B cell (primary cell): Measurements from ENCODE around the gene TLNRD1. TPM values are rescaled to one million over a fixed set of nuclear protein-coding genes. Genes with fewer than 3 reads are reported as not detected.

Experiments used
- ATAC-seq: fragments of 200-7000 bp; cut with Tn5 transposase; one replicate; pipeline ENCODE4 v1.10.0; 2021; ENCODE audit warnings: low read depth, mild to moderate bottlenecking, moderate number of reproducible peaks, moderate library complexity
- CTCF ChIA-PET: fragments of 350-600 bp; sonication (Branson Sonifier 250); formaldehyde crosslinking; loops from one replicate; lab custom pipeline; 2021; ENCODE audit warnings: antibody characterized with exemption, inconsistent platforms; lab: Charles Lee
- POLR2A ChIA-PET: fragments of 350-600 bp; sonication (Branson Sonifier 250); formaldehyde crosslinking; loops from one replicate; lab custom pipeline; 2021; ENCODE audit warnings: antibody characterized with exemption; lab: Charles Lee
- DNase-seq: peaks from one replicate; pipeline ENCODE4 v3.0.0; 2013
- H2AFZ ChIP-seq: 2 replicates; pipeline ENCODE4 v1.6.1; 2012; ENCODE audit warnings: mild to moderate bottlenecking, low read depth, low read length; ENCODE audit not compliant: insufficient read depth, poor library complexity, severe bottlenecking
- H3K27ac ChIP-seq, 2 donors: 1 replicate in 1 of 2; 2 replicates in 1 of 2; pipeline ENCODE4 v1.5.1; 2012 to 2013; ENCODE audit warnings: low read length in 2 of 2, mild to moderate bottlenecking in 2 of 2, moderate library complexity in 1 of 2
- H3K27me3 ChIP-seq, 4 experiments: fragments of 200-600 bp in 1 of 4; sonication (generic) in 1 of 4; replicated peaks in 1 of 4; 1 replicate in 2 of 4; 2 replicates in 2 of 4; pipeline versions ENCODE4 v1.6.1 to v1.7.0; 2013 to 2016; ENCODE audit warnings: low read length in 3 of 4, mild to moderate bottlenecking in 2 of 4, mixed read lengths in 1 of 4, moderate library complexity in 1 of 4; ENCODE audit not compliant: insufficient read depth in 4 of 4, control insufficient read depth in 3 of 4; ENCODE audit errors: control extremely low read depth in 1 of 4
- H3K36me3 ChIP-seq, 2 experiments: replicated peaks in 1 of 2; 1 replicate in 1 of 2; 2 replicates in 1 of 2; pipeline versions ENCODE4 v1.6.1 to v1.7.1; 2013; ENCODE audit warnings: low read length in 1 of 2; ENCODE audit not compliant: insufficient read depth in 2 of 2, control insufficient read depth in 1 of 2; ENCODE audit errors: control extremely low read depth in 1 of 2, extremely low read depth in 1 of 2
- H3K4me1 ChIP-seq, 2 donors: fragments of 200-600 bp in 1 of 2; sonication (generic) in 1 of 2; 1 replicate in 1 of 2; 2 replicates in 1 of 2; pipeline versions ENCODE4 v1.5.1 to v1.6.1; 2013 to 2017; ENCODE audit warnings: low read length in 2 of 2; ENCODE audit not compliant: control insufficient read depth in 2 of 2, insufficient read depth in 2 of 2
- H3K4me2 ChIP-seq: replicated peaks from 2 replicates; pipeline ENCODE3; 2012; ENCODE audit warnings: mild to moderate bottlenecking, low read depth, low read length; ENCODE audit not compliant: poor library complexity, severe bottlenecking
- H3K4me3 ChIP-seq, 5 experiments: fragments of 200-600 bp in 1 of 5; sonication (generic) in 1 of 5; 1 replicate in 3 of 5; 2 replicates in 2 of 5; pipeline versions ENCODE4 v1.5.1 to v1.7.0; 2011 to 2016; ENCODE audit warnings: low read length in 4 of 5, mild to moderate bottlenecking in 4 of 5, low read depth in 2 of 5, control low read depth in 1 of 5, moderate library complexity in 1 of 5; ENCODE audit not compliant: insufficient read depth in 1 of 5; ENCODE audit errors: control extremely low read depth in 1 of 5, extremely low read depth in 1 of 5
- H3K79me2 ChIP-seq: fragments of 200-600 bp; sonication (generic); one replicate; pipeline ENCODE4 v1.6.0; 2016; ENCODE audit warnings: low read length; ENCODE audit not compliant: control insufficient read depth, insufficient read depth
- H3K9ac ChIP-seq: fragments of 200-600 bp; sonication (generic); 2 replicates; pipeline ENCODE4 v1.6.1; 2017; ENCODE audit warnings: mild to moderate bottlenecking, low read length, moderate library complexity
- H3K9me3 ChIP-seq, 3 donors: one replicate each; pipeline versions ENCODE4 v1.6.1 to v1.7.1; 2013; ENCODE audit warnings: low read length in 2 of 3; ENCODE audit not compliant: control insufficient read depth in 2 of 3, insufficient read depth in 1 of 3; ENCODE audit errors: control extremely low read depth in 1 of 3
- H4K20me1 ChIP-seq: 2 replicates; pipeline ENCODE4 v1.6.0; 2012; ENCODE audit warnings: mild to moderate bottlenecking, low read length; ENCODE audit not compliant: insufficient read depth, control insufficient read depth, poor library complexity, severe bottlenecking
- H3K27ac Mint-ChIP-seq: one replicate; pipeline ENCODE4 v1.8.0; 2021; ENCODE audit warnings: mixed read lengths
- H3K27me3 Mint-ChIP-seq: one replicate; pipeline ENCODE4 v1.8.0; 2021; ENCODE audit warnings: mixed read lengths
- H3K4me1 Mint-ChIP-seq: one replicate; pipeline ENCODE4 v1.8.0; 2021; ENCODE audit warnings: mixed read lengths
- H3K4me3 Mint-ChIP-seq: one replicate; pipeline ENCODE4 v1.8.0; 2021; ENCODE audit warnings: mixed read lengths
- H3K9me3 Mint-ChIP-seq: one replicate; pipeline ENCODE4 v1.8.0; 2022; ENCODE audit warnings: mixed read lengths; ENCODE audit not compliant: insufficient read depth
- EZH2 ChIP-seq: IDR thresholded peaks from 2 replicates; pipeline ENCODE4 v1.6.1; 2012; ENCODE audit warnings: borderline replicate concordance, low read depth, mild to moderate bottlenecking, moderate library complexity, low read length; ENCODE audit not compliant: insufficient read depth, poor library complexity, severe bottlenecking
- WGBS: methylation state at CpG from one replicate; pipeline ENCODE4 v1.1.5; 2013; ENCODE audit warnings: missing lambda C conversion rate; ENCODE audit not compliant: insufficient coverage; 5-methylcytosine and 5-hydroxymethylcytosine counted together
- intact Hi-C: fragments of 100-400 bp; cut with micrococcal nuclease; formaldehyde crosslinking; loops from one replicate; pipeline ENCODE4 v1.10.0; 2022
- polyA plus RNA-seq: library from polyadenylated mRNA; depleted of rRNA; stranded (reverse); fragments of >200 nt; gene quantifications from 2 replicates; pipeline ENCODE4 v1.2.3, GENCODE V29; 2012
- total RNA-seq, 2 donors: library from RNA; stranded (reverse); fragments of 120-200 nt in 1 of 2; gene quantifications; 1 replicate in 1 of 2; 2 replicates in 1 of 2; pipeline versions ENCODE4 v1.2.3 to v1.2.4, GENCODE V29; 2013 to 2022
- TF ChIP-seq, protein P1 (sequence below): fragments of 200-600 bp; IDR thresholded peaks from one replicate; pipeline ENCODE4 v1.8.0; 2022; ENCODE audit warnings: antibody characterized with exemption, mild to moderate bottlenecking

The TLNRD1 gene
- total and polyA plus RNA-seq, 2 donors (not counting 1 experiment from before 2014, with no cell fraction given), result 11.4 to 26.7 TPM

DNA sequence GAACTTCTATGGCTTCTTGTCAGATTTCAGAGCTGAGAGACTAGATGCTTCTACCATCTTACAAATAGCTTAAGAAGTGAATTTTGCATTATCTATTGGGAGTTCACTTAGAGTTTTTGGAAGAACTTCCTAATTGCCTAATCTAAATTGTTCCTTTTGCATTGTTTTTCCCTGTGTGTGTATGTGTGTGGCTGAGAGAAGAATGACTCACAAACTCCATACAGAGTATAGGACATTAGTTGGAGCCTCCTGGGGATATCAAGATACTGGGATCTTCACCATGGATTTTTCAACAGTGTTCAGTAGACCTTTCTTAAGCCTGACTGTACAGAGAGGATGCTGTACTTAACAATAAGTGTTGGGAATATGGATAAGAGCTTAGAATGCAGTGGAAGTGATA is 10.9 kb downstream of the TLNRD1 start:
- H3K27me3 Mint-ChIP-seq, result no peaks in the 10 kb centered on the region

DNA sequence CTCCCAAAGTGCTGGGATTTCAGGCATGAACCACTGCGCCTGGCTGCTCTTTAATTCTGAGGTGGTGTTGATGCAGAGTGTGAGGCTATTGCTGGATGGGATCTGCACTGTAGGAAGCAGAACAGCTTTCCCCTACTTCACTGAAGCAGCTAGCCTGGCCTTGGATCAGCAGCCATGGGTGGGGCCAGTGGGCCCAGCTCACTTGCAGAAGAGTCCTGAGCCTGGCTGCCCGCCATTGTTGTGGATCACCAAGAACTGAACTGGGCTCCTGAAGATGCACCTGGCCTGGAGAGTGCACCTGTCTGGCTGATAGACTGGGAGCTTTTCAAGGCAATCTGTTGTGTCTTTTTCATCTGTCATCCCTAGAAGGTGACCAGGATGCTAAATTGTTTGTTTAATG is 11.9 kb downstream of the TLNRD1 start:
- Histone ChIP-seq H2AFZ (no peak overlapping the region), H3K4me3 (no peak overlapping the region), H3K27me3 (no peaks in the 10 kb centered on the region), H3K79me2 (peaks cover 96% of the 10 kb centered on the region), H3K36me3 (peaks cover 0 to 1% of the 10 kb centered on the region in 2 experiments), H3K4me1 (no peaks in the 10 kb centered on the region), H3K9me3 (no peaks in the 10 kb centered on the region), H3K27ac (no peak overlapping the region), H3K4me2 (no peak overlapping the region), H3K9ac (no peak overlapping the region), H4K20me1 (peaks cover 33% of the 10 kb centered on the region)
- WGBS, result 97% methylated on average over 2 of the region's 2 CpGs
- no peak for ATAC-seq
- DNase-seq, result no peak
- intact Hi-C loops, result no loop called here
- Mint-ChIP-seq H3K4me3 (no peak overlapping the region), H3K4me1 (peaks cover 17% of the 10 kb centered on the region), H3K27ac (no peak overlapping the region), H3K9me3 (no peaks in the 10 kb centered on the region), H3K27me3 (no peaks in the 10 kb centered on the region)
- ChIA-PET POLR2A (no interaction called here), CTCF (interaction anchor here (0.6 kb wide), 1 partner anchor 261 kb away, joined by 3 read pairs; no protein-coding TSS in a partner anchor)
- TF ChIP-seq, protein P1, sequence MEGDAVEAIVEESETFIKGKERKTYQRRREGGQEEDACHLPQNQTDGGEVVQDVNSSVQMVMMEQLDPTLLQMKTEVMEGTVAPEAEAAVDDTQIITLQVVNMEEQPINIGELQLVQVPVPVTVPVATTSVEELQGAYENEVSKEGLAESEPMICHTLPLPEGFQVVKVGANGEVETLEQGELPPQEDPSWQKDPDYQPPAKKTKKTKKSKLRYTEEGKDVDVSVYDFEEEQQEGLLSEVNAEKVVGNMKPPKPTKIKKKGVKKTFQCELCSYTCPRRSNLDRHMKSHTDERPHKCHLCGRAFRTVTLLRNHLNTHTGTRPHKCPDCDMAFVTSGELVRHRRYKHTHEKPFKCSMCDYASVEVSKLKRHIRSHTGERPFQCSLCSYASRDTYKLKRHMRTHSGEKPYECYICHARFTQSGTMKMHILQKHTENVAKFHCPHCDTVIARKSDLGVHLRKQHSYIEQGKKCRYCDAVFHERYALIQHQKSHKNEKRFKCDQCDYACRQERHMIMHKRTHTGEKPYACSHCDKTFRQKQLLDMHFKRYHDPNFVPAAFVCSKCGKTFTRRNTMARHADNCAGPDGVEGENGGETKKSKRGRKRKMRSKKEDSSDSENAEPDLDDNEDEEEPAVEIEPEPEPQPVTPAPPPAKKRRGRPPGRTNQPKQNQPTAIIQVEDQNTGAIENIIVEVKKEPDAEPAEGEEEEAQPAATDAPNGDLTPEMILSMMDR, result no peak
- no peak for TF ChIP-seq EZH2

More for the DNA sequence above, 10.9 kb downstream of the TLNRD1 start:
- Histone ChIP-seq H3K9ac (no peak overlapping the region), H3K4me2 (no peak overlapping the region), H2AFZ (no peak overlapping the region), H3K79me2 (peaks cover 97% of the 10 kb centered on the region), H3K9me3 (no peaks in the 10 kb centered on the region), H4K20me1 (peaks cover 43% of the 10 kb centered on the region), H3K27ac (no peak overlapping the region), H3K4me1 (no peaks in the 10 kb centered on the region), H3K4me3 (no peak overlapping the region), H3K27me3 (no peaks in the 10 kb centered on the region), H3K36me3 (peaks cover 0 to 1% of the 10 kb centered on the region in 2 experiments)
- DNase-seq, result no peak
- intact Hi-C loops, result no loop called here
- ATAC-seq, result no peak
- peaks cover 22% of the 10 kb centered on the region for H3K4me1 Mint-ChIP-seq
- no peak overlapping the region for H3K27ac Mint-ChIP-seq
- CTCF ChIA-PET, result no interaction called here
- POLR2A ChIA-PET, result no interaction called here
- TF ChIP-seq EZH2, result no peak
- TF ChIP-seq, protein P1, result no peak
- no peaks in the 10 kb centered on the region for H3K9me3 Mint-ChIP-seq
- H3K4me3 Mint-ChIP-seq, result no peak overlapping the region
